H1 (cell line): ENCODE data around the gene PTPRE. TPM values are rescaled to one million over a fixed set of nuclear protein-coding genes. Genes with fewer than 3 reads are reported as not detected.

Experiments
- CBX8 ChIP-seq: fragments of 300-800, 300-1000 bp; sonication (generic); IDR thresholded peaks from 2 replicates; pipeline ENCODE4 v1.7.1; 2016; ENCODE audit warnings: low read depth, low read length, borderline replicate concordance
- EGR1 ChIP-seq: IDR thresholded peaks from 2 replicates; pipeline ENCODE4 v1.6.1; 2011; ENCODE audit warnings: low read depth, low read length, borderline replicate concordance
- GTF2F1 ChIP-seq: IDR thresholded peaks from 2 replicates; pipeline ENCODE4 v1.6.1; 2012; ENCODE audit warnings: low read depth, low read length, improper control_type of control experiment, borderline replicate concordance
- JUN ChIP-seq: IDR thresholded peaks from 2 replicates; pipeline ENCODE4 v1.6.1; 2011; ENCODE audit warnings: low read depth, mild to moderate bottlenecking, improper control_type of control experiment, low read length
- PHF8 ChIP-seq: fragments of 200-600 bp; sonication (generic); conservative IDR thresholded peaks from 2 replicates; pipeline ENCODE4 v1.7.1; 2012; ENCODE audit warnings: low read depth, mild to moderate bottlenecking, inconsistent platforms, low read length, moderate library complexity
- SRF ChIP-seq: IDR thresholded peaks from 2 replicates; pipeline ENCODE4 v1.6.1; 2011; ENCODE audit warnings: mild to moderate bottlenecking, low read depth, low read length, moderate library complexity
- TBP ChIP-seq: IDR thresholded peaks from 2 replicates; pipeline ENCODE4 v1.6.1; 2011; ENCODE audit warnings: low read depth, low read length, improper control_type of control experiment
- polyA plus RNA-seq, 7 experiments: library from polyadenylated mRNA; depleted of rRNA in 3 of 7; stranded (reverse) in 5 of 7; unstranded in 2 of 7; fragments of >200 nt in 5 of 7; fragments of 200-250 nt in 2 of 7; gene quantifications; 1 replicate in 5 of 7; 2 replicates in 1 of 7; 4 replicates in 1 of 7; pipeline versions ENCODE4 v1.2.1 to v1.2.3, GENCODE V29; 2011 to 2013; ENCODE audit warnings: missing spikeins in 2 of 7, mixed read lengths in 2 of 7
- total RNA-seq: library from RNA; stranded (reverse); fragmentation: NEBNext Ultra II Directional; extraction: Animal tissue kit (Norgen Biotek cat#: 25700); gene quantifications from 2 replicates; pipeline ENCODE4 v1.2.1, GENCODE V29; 2021
- TF ChIP-seq, protein P1 (sequence below): fragments of 300-600 bp; sonication (generic); IDR thresholded peaks from 2 replicates; pipeline ENCODE4 v1.7.1; 2012; ENCODE audit warnings: low read length, moderate library complexity, mild to moderate bottlenecking, inconsistent platforms; ENCODE audit not compliant: insufficient replicate concordance
- TF ChIP-seq, protein P2 (sequence below): IDR thresholded peaks from 2 replicates; pipeline ENCODE4 v1.6.1; 2012; ENCODE audit warnings: inconsistent platforms

PTPRE gene
- total and polyA plus RNA-seq, 2 of the 8 experiments (the other 6 are each of a cell fraction or from before 2014, with no cell fraction given) = 0.33 to 0.54 TPM

DNA sequence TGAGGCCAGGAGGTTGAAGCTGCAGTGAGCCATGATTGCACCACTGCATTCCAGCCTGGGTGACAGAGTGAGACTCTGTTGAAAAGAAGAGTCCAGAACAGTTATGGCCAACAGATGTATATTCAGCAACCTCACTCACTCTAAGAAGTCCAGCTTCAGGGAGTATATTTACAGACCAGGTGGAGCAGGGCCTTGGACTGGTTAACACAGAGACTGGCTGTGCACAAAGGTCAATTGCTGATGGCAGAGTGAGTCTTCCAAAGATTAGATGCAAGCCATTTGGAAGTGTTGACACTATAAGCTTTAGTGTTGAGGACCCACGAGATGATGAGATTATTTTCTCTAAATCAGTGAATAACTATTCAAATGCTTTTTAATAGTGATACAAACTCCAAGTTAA, 39.1 kb upstream of the PTPRE start (continued):
- TF ChIP-seq, protein P1, sequence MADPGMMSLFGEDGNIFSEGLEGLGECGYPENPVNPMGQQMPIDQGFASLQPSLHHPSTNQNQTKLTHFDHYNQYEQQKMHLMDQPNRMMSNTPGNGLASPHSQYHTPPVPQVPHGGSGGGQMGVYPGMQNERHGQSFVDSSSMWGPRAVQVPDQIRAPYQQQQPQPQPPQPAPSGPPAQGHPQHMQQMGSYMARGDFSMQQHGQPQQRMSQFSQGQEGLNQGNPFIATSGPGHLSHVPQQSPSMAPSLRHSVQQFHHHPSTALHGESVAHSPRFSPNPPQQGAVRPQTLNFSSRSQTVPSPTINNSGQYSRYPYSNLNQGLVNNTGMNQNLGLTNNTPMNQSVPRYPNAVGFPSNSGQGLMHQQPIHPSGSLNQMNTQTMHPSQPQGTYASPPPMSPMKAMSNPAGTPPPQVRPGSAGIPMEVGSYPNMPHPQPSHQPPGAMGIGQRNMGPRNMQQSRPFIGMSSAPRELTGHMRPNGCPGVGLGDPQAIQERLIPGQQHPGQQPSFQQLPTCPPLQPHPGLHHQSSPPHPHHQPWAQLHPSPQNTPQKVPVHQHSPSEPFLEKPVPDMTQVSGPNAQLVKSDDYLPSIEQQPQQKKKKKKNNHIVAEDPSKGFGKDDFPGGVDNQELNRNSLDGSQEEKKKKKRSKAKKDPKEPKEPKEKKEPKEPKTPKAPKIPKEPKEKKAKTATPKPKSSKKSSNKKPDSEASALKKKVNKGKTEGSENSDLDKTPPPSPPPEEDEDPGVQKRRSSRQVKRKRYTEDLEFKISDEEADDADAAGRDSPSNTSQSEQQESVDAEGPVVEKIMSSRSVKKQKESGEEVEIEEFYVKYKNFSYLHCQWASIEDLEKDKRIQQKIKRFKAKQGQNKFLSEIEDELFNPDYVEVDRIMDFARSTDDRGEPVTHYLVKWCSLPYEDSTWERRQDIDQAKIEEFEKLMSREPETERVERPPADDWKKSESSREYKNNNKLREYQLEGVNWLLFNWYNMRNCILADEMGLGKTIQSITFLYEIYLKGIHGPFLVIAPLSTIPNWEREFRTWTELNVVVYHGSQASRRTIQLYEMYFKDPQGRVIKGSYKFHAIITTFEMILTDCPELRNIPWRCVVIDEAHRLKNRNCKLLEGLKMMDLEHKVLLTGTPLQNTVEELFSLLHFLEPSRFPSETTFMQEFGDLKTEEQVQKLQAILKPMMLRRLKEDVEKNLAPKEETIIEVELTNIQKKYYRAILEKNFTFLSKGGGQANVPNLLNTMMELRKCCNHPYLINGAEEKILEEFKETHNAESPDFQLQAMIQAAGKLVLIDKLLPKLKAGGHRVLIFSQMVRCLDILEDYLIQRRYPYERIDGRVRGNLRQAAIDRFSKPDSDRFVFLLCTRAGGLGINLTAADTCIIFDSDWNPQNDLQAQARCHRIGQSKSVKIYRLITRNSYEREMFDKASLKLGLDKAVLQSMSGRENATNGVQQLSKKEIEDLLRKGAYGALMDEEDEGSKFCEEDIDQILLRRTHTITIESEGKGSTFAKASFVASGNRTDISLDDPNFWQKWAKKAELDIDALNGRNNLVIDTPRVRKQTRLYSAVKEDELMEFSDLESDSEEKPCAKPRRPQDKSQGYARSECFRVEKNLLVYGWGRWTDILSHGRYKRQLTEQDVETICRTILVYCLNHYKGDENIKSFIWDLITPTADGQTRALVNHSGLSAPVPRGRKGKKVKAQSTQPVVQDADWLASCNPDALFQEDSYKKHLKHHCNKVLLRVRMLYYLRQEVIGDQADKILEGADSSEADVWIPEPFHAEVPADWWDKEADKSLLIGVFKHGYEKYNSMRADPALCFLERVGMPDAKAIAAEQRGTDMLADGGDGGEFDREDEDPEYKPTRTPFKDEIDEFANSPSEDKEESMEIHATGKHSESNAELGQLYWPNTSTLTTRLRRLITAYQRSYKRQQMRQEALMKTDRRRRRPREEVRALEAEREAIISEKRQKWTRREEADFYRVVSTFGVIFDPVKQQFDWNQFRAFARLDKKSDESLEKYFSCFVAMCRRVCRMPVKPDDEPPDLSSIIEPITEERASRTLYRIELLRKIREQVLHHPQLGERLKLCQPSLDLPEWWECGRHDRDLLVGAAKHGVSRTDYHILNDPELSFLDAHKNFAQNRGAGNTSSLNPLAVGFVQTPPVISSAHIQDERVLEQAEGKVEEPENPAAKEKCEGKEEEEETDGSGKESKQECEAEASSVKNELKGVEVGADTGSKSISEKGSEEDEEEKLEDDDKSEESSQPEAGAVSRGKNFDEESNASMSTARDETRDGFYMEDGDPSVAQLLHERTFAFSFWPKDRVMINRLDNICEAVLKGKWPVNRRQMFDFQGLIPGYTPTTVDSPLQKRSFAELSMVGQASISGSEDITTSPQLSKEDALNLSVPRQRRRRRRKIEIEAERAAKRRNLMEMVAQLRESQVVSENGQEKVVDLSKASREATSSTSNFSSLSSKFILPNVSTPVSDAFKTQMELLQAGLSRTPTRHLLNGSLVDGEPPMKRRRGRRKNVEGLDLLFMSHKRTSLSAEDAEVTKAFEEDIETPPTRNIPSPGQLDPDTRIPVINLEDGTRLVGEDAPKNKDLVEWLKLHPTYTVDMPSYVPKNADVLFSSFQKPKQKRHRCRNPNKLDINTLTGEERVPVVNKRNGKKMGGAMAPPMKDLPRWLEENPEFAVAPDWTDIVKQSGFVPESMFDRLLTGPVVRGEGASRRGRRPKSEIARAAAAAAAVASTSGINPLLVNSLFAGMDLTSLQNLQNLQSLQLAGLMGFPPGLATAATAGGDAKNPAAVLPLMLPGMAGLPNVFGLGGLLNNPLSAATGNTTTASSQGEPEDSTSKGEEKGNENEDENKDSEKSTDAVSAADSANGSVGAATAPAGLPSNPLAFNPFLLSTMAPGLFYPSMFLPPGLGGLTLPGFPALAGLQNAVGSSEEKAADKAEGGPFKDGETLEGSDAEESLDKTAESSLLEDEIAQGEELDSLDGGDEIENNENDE = no peak
- TF ChIP-seq JUN (no peak), CBX8 (no peak), TBP (no peak), EGR1 (no peak), PHF8 (no peak), SRF (no peak), GTF2F1 (no peak)
- TF ChIP-seq, protein P2, sequence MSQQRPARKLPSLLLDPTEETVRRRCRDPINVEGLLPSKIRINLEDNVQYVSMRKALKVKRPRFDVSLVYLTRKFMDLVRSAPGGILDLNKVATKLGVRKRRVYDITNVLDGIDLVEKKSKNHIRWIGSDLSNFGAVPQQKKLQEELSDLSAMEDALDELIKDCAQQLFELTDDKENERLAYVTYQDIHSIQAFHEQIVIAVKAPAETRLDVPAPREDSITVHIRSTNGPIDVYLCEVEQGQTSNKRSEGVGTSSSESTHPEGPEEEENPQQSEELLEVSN = no peak
